GM21717 (cell line): ENCODE results near the gene DHX58.
A peak's percentile ranks its signal among the peaks of the same experiment; 100 is the strongest.

ENCODE experiments used
- ATAC-seq: cut with Tn5 transposase; IDR thresholded peaks from one replicate; pipeline ENCODE4 v1.9.1; 2021; ENCODE audit warnings: mild to moderate bottlenecking, moderate library complexity; ENCODE audit not compliant: unreplicated experiment

Gene DHX58

DNA sequence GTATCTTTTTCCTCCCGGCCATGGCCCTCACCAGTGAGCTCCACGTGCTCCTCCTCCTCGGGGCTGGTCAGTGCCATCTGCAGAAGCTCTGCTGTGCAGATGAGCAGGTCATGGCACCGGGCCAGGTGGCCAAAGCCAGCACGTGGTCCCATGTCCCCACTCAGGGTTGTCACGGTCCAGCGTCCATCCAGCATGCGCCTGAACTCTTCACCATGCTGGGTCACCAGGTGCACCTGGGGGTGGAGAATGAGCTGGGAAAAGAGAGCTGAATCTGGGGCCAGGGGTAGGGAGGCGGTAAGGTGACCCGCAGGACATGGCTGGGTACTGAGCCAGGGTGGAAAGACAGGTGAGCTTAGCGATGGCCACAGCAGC lies 1.3 kb downstream of the DHX58 start:
- ATAC-seq: no peak

DNA sequence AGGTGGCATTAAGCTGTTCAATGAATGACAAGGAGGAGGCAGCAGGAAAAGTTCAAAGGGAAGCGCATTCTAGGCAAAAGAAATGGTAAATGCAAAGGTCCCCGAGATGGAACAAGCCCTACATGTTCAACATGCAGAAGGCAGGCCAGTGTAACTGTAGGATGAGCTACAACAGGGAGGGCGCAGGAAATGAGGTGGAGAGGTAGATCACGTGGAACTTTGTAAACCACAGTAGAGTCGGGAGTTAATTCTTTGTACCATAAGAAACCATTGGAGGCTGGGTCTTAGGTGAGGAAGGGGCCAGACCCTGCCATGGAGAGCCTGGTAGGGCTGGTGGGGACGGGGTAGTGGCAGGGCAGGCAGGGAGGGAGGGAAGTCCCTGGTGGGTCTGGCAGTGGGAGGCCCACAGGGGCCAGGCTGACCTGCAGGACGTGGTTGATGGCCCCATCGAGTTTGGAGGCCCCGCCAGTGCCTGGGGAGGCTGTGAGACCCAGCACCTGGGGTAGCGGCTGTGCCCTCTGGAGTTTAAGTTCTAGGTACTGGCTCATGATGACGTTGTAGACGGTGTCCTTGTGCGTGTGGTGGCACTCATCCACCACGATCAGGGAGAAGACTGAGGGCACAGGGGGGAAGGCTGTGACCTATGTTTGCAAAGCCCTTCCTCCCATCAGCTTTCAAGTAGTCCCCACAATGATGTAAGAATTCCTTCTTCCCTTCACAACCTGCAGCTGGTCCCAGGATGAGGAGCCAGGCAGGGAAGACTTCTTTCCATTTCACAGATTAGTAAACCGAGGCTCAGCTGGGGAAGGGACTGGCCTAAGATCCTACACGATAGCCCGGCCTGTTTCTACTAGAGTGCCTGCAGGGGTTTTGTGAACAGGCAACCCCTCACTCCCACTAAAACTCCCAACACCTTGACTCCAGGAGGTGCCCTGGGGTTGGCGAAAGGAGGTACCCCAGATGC lies 1.9 kb downstream of the DHX58 start:
- no peak for ATAC-seq

DNA sequence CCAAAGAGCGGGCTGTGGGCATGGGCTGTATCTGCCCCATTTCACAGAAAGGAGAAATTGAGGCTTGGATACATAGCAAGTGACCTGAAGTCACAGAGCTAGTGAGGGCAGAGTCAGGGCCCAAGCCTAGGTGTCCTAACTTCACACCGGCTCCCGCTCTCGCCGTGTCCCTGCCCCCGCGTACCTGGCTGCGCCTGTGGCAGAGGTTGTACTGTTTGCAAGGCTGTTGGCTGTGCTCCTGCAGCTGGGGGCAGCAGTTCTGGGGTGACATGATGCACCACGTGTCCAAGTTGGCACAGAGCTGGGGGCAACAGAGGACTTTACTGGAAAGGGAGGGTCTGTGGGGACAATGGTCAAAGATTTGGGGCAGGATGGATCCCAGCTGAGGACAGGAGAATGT lies 3.4 kb downstream of the DHX58 start:
- ATAC-seq: no peak

DNA sequence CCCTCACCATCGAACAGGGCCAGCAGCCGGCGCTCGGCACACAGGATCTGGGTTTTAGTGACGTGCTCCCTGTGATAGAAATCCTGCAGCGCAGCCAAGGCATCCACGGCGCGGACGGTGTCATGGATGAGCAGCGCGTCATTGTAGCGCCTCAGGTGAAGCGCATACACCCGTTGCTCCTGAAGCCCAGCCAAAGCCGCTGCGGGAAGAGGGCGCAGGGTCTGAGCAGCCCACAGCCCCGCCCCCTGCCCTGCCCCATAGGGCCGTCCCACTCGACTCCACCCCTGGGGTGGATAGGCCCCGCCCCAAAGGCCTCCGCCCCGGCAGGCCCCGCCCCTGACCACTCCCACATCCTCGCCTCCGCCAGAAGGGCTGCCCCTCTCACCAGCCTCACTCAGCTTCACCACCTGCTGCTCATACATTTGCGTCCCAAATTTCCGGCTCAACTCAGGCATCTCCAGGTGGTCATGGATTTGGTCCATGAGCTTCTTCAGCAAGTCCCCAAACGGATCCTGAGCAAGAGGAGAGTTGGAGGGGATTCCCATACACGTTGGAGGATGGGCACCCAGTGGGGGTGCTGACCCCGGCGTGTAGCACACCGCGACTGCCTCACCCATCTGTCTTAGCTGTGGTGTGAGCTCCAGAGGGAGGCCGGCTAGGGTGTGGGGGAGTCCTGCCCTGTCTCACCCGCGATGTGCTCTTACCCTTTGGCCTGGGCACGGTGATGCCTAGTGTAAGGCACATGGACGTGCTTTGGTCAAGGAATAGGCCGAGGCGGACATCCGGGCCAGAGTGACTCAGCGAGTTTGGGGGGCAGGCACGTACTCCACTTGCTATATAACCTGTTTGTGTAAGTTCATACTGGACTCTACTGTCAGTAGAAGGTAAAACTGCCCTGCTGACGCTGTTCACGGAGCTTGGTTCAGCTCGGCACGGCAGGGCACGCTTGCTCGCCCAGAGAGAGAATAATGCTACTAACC lies 4.6 kb downstream of the DHX58 start:
- ATAC-seq: peak; percentile 50

DNA sequence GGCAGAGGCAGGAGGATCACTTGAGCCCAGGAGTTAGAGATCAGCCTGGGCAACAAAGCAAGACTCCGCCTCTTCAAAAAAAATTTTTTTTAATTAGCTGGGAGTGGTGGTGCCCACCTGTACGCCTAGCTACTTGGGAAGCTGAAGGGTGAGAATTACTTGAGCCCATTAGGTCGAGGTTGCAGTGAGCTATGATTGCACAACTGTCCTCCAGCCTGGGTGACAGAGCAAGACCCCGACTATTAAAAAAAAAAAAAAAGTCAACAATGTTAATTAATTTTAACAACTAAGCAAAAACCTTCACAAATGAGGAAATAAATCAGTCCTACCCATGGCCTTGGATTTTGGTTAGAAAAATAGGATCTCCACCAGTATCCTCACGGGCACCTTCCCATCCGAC lies 5.4 kb downstream of the DHX58 start:
- no peak for ATAC-seq

DNA sequence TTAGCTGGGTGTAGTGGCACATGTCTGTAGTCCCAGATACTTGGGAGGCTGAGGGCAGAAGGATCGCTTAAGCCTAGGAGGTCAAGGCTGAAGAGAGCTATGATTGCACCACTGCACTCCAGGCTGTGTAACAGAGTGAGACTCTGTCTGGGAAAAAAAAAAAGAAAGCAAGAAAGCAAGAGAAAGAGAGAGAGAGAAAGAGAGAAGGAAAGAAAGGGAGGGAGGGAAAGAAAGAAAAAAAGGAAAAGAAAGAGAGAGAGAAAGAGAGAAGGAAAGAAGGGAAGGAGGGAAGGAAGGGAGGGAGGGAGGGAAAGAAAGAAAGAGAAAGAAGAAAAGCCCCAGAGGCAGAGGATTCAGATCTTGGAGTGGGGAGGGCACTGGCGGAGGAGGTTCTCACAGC lies 6.5 kb downstream of the DHX58 start:
- ATAC-seq: no peak

DNA sequence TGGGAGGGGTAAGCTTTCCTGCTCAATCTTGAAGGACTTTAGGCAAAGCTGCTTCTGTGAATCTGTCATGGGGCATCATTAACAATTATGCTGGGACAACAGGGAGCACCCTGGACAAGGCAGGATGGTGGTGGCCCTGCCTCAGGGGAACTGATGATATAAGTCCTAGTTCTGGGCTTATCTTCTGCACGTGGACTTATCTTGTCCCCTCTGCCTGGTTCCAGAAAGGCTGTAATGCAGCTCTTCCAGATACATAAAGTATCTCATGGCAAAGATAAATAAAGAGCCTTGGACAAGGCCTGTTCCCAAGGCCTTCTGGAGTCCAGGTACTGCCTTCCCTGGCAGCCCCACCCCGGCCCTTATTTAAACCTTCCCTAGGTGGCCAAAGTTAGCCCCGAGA lies 8.2 kb downstream of the DHX58 start:
- ATAC-seq: no peak

DNA sequence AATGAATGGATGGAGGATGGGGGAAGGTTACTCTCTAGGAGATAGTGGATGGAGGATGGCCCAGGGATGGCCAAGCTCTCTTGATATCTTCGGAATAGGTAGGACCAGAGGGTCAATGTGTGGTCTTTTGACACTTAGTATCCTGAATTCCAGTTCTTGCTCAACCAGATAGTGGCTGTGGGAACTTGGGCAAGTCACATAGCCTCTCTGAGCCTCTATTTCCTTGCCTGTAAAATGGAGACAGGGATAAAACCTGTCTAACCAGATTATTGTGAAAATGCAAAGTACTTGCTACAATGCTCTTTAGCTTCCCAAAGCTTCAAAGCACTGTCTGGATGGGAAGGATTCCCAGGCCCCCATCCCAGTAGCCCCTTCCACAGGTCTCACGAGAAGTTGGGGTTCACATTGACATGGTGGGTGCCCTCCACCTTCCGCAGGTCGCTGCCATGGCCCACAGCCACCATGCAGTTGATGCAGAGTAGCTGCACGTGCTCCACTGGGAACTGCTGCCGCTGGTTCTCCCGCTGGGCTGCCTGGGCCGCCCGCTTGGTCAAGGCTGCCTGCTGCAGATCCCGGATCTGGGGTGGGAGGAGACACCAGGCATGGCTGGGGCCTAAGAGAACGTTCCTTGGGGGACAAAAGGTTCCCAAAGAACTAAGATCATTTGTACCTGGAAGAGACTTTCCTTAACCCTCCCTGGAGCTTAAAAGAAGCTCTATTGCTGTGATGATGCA lies 9.1 kb downstream of the DHX58 start:
- no peak for ATAC-seq

DNA sequence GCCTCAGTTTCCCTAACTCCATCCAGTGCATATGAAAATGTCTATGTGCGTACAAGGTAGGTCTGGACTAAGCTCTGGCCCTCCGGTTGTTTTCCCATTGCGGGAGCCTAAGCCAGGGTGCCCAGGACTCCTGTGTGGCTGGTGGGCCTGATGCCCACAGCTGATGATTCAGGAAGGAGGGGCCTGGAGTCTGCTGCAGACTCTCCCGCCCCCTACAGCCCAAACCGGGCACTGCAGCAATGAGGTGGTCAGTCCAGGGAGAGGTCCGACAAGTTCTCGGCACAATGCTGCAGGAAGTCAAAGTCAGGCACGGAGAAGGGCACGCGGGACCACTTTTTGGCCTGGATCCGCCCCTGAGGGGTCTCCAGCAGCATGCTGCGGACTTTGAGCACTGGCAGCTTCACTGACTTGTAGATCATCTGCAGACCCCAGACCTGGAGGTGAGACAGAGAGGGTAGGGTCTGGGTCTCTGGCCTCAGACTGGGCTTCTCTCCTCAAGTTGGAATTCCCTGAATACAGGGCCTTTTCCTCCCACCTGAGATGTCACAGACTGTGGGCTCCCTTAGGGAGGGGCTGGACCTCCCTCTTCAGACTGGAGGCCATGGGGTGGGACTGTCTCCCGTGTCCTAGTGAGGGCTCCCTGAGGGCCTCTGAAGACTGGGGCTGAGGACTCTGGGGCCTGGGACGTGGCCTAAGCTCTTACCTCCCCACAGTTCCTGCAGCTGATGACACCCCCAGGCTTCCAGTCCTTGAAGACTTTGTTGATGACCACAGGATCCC lies 10.8 kb downstream of the DHX58 start:
- no peak for ATAC-seq

DNA sequence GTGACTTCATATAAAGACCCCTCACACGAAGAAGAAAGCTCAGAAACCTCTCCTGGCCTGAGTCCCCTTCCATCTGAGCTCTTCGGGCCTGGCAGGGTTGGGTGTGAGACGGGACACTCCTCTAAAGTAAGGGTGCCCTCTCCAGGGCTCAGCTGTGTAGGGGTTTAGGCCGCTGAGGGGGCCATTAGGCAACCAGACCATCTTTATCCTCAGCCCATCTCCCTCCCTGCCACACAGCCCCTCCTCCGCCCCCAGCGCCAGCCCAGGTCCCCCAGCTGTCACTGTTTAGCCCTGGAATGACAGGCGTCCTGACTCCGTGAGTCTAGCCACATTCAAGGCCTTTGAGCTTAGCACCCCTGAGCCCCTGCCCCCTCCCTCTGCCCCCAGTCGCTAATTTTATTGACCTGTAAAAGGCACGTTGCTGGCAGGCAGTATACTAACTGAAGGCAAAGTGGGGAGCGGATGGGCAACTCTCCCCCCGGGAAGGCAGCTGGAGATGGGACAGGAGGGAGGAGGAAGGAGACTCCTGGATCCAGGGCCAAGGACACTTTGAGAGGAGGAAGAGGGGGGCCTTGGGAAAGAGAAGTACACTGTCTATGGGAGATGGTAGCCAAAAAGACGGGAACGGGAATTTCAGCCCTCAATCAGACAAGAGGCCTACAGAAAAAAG lies 13.6 kb downstream of the DHX58 start:
- ATAC-seq: no peak

DNA sequence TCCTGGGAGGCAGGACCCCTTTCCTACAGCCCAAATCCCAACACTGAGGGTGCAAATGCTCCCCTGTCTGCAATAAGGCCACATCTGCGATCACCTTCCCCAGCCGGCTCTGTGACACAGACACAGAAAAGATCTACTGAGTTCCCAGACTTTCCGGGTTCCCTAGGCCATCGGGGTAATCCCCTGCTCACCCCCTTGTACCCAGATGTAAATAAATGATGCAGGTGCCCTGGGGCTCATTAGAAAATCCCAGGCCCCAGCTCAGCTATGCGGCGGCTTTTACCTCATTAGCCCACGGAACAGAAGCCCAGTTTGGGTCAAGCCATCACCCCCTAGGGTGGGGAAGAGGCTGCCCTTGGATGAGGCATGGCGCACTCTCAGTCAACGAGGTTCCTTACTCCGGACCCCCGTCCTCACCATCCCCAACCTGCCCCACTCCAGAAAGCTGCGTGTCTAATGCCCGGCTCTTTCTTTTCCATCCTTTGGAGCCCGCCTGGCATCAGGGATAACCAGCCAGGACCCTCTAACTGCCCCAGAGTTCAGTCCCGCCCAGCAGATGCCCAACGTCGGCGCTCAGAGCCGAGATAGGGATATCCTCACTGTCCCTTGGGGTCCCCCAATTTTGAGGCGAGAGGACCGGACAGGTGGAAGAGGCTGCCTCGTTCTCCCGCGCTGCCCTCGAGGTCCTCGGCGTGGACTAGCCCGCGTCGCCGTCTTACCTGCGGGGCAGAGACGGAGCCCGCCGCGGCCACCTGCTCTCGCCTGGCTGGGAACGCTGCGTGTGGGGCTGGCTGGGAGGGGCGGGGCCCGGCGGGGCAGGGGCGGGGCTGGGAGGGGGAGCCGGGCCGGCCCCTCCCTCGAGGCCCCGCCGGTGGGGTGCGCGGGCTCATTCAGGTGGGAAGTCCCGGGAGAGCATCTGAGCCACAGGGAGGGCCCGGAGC lies 14.6 kb downstream of the DHX58 start, which contains the start of gene ZNF385C:
Gene ZNF385C, minus strand, starts transcription at position 783 of the 941 bp plus-strand sequence. CDS start 35,417 bp downstream, outside the sequence.
- ATAC-seq: no peak

DNA sequence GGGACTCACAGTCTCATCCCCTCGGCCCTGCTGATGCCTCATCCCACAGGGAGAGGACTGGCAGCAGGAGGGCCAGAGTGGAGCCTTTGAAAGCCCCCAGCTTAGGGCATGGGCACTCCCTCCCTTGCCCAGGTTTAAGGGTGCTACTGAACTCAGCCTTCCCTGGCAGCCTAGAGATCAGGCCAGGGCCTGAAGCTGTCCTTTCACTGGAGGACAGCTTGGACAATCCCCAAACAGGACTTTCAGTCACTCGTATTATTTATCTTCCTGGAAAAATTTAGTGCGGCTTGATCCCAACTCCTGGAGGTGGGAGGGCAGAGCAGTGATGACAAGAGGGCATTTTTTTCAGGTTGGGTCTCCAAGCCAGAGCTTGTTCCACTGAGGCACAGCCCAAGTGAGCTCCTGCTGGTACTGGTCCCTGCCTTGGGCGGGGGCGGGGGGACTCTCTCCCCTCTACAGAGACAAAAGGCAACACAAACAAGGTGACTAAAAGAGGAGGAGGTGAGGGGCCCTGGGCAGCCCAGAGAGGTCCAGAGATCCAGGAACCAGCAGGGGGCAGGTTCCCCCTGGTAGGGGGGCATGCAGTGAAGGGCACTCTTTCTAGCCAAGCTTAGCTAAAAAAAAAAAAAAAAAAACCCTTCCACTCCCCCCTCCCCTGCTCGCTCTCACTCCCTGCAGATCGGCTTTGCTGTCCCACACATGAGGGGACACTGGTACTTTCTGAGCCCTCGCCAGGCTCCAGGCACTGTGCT lies 16.0 kb downstream of the DHX58 start:
- no peak for ATAC-seq

DNA sequence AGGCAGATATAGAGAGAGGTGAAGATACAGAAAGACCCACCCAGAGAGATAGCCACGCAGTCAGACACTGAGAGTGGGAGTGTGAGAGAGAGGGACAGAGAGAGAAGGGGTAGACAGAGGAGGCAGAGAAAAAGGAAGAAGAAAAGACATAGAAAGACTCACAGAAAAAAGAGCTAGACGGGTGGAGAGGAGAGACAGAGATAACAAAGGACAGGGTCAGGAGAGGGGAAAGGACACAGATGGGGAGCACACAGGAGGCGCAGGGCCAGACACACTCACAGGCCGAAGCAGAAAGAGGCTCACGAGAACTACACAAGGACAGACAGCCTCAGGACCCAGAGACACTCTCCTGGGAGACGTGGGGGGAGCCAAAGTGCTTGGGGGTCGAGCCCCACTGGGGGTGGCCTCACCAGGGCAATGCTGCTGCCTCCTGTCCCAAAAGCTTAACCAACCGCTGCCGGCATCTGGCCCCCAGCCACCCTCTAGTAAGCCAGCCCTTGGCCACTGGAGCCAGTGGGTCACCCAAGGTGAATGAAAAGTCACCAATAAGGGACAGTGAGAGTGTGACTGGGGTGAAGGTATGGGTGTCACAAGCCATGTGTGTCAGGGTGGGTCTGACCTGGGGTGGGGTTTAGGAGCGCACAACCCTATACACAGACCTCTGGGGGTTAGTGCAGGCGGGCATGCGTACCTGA lies 18.0 kb downstream of the DHX58 start:
- ATAC-seq: no peak

DNA sequence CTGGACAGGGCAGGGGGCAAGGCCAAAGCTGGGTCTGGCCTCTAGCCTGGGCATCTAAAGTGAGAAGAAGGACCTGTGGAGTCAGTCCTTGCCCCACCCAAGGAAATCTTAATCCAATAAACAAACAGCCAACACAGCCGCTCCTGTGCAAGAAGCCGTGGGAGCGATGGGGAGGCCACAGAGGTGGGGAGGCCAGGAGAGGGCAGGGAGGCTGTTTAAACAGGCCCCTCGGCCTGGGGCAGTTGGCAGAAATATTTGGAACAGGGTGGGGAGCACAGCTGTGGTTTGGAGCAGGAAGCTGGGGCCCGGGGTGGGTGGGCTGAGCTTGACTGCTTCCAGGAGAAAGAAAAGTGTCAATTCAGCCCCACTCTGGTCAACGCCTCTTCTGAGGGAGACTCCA lies 19.6 kb downstream of the DHX58 start:
- ATAC-seq: no peak

DNA sequence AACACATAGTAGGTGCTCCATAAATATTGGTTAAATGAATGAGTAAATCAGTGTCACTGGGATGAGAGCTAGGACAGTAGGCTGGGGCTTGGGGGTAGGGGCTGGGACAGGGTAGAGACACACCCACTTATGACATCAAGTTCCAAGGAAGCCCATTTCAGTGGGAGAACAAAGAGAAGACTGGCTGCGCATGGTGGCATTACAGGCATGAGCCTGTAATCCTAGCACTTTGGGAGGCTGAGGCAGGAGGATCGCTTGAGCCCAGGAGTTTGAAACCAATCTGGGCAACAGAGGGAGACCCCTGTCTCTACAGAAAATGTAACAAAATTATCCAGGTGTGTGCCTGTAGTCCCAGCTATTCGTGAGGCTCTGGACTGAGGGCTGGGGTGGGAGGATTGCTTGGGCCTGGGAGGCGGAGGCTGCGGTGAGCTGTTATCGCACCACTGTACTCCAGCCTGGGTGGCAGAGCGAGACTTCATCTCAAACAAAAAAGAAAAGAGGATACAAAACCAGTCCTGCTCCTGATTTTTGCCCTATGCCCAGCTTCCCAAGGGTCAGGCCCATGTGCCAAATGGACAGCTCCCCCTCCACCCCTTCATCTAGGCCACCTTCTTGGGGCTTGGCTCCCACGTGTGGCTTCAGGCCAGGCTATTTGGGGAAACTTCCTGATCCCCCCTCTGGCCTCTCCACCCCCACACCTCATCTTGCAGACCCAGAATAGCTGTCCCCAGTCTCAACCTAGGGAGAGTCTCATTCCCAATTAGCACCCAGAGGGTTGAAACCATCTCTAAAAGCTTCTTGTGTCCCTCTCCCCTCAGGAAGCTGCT lies 21.3 kb downstream of the DHX58 start:
- no peak for ATAC-seq

DNA sequence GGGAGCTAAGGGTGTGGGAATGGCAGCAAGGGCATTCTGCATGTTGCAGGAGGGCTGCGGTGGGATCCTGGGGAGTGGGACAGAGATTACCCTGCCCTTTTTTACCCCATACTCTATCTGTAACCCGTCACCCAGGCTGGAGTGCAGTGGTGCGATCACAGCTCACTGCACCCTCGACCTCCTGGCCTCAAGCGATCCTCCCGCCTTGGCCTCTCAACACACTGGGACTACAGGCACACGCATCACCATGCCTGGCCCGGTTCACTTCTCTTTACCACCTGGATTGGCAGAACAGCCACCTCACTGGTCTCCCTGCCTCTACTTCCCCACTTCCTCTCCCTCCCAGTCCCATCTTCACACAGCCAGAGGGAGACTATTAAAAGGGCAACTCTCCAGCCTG lies 23.8 kb downstream of the DHX58 start:
- ATAC-seq: no peak
